Stomach (tissue), 9 donors: Measurements from ENCODE around the gene OLA1. TPM values are rescaled to one million over a fixed set of nuclear protein-coding genes. Genes with fewer than 3 reads are reported as not detected.

ENCODE experiments used
- DNase-seq, 2 donors: peaks; one replicate each; pipeline versions ENCODE4 v3.0.0 to v3.0.0-alpha.2; 2013 to 2019
- H3K27ac ChIP-seq, 5 donors: fragments of 200-600 bp in 4 of 5; sonication (generic) in 4 of 5; one replicate each; pipeline ENCODE4 v1.5.1; 2013 to 2019; ENCODE audit warnings: mild to moderate bottlenecking in 1 of 5, moderate library complexity in 1 of 5
- H3K27me3 ChIP-seq, 3 donors: fragments of 200-600 bp; sonication (generic); one replicate each; pipeline ENCODE4 v1.5.1; 2017 to 2019; ENCODE audit warnings: mixed run types in 1 of 3
- H3K36me3 ChIP-seq, 4 donors: fragments of 200-600 bp; sonication (generic); 1 replicate in 3 of 4; 2 replicates in 1 of 4; pipeline ENCODE4 v1.5.1; 2016 to 2019
- H3K4me1 ChIP-seq, 4 donors: fragments of 200-600 bp; sonication (generic); one replicate each; pipeline ENCODE4 v1.5.1; 2016 to 2019
- H3K4me3 ChIP-seq, 4 donors: fragments of 200-600 bp; sonication (generic) in 3 of 4; one replicate each; pipeline ENCODE4 v1.5.1; 2016 to 2019; ENCODE audit warnings: mild to moderate bottlenecking in 1 of 4
- H3K9me3 ChIP-seq, 4 donors: fragments of 200-600 bp; sonication (generic); one replicate each; pipeline ENCODE4 v1.5.1; 2016 to 2019
- CTCF ChIP-seq, 7 experiments: fragments of 450-650 bp in 4 of 7; fragments of 200-600 bp in 3 of 7; sonication (generic) in 3 of 7; IDR thresholded peaks; one replicate each; pipeline ENCODE4 v1.5.1; 2016 to 2019; ENCODE audit warnings: antibody characterized with exemption in 7 of 7, control low read depth in 2 of 7, mild to moderate bottlenecking in 1 of 7
- EP300 ChIP-seq: sonication (generic); formaldehyde crosslinking; IDR thresholded peaks from one replicate; pipeline ENCODE4 v1.6.1; 2017; ENCODE audit warnings: antibody characterized with exemption
- POLR2A ChIP-seq, 4 donors: fragments of 450-650 bp; IDR thresholded peaks; one replicate each; pipeline ENCODE4 v1.6.1; 2016; ENCODE audit warnings: antibody characterized with exemption in 4 of 4, control low read depth in 2 of 4, mild to moderate bottlenecking in 1 of 4, moderate library complexity in 1 of 4
- POLR2AphosphoS5 ChIP-seq, 3 donors: sonication (generic); formaldehyde crosslinking; IDR thresholded peaks; one replicate each; pipeline ENCODE4 v1.6.1; 2016; ENCODE audit warnings: antibody characterized with exemption in 3 of 3
- WGBS, 5 donors: extraction: QIAGEN DNeasy Blood & Tissue Kit in 3 of 5; methylation state at CpG; one replicate each; pipeline versions ENCODE4 v1.1.5 to v1.1.7; 2013 to 2018; 5-methylcytosine and 5-hydroxymethylcytosine counted together
- intact Hi-C: fragments of 100-400 bp; cut with DNase I; formaldehyde crosslinking; loops from one replicate; pipeline ENCODE4 v1.15.1; 2023; ENCODE audit warnings: low total_unique reads
- polyA plus RNA-seq, 3 donors: library from polyadenylated mRNA; stranded (reverse); fragments of 200-250 nt; gene quantifications; one replicate each; pipeline ENCODE4 v1.2.3, GENCODE V29; 2013
- total RNA-seq, 5 donors: library from RNA; depleted of rRNA; stranded (reverse); fragments of >200 nt; gene quantifications; one replicate each; pipeline versions ENCODE4 v1.1.0 to v1.2.3, GENCODE V29; 2014 to 2016
- donor health status: healthy with polysubstance abuse.
- donor health status: Bipolar disorder and iron deficiency.
- donor health status: healthy.

Gene OLA1
- total and polyA plus RNA-seq, 8 donors: 20.6 to 149 (median 75.3) TPM

- 70 to 84% (median 80%) methylated on average over 2 of the region's 2 CpGs for WGBS, 5 donors
Observed at GRCh38 chr2:174067815-174068214, 180.5 kb downstream of the OLA1 start.

GRCh38 chr2:174066871-174067270, 181.5 kb downstream of the OLA1 start:
- no peak overlapping the region for H3K4me3 ChIP-seq
- H3K27me3 ChIP-seq: no peaks in the 10 kb centered on the region
- no peaks in the 10 kb centered on the region for H3K9me3 ChIP-seq
- DNase-seq: no peak
- no peak for TF ChIP-seq EP300
- no peak for TF ChIP-seq CTCF (IDR thresholded peaks at IDR 0.05)
- no peak for TF ChIP-seq POLR2AphosphoS5 (IDR thresholded peaks at IDR 0.05)
- TF ChIP-seq POLR2A (IDR thresholded peaks at IDR 0.05): no peak
- WGBS, 5 donors: 84 to 91% (median 90%) methylated on average over 7 of the region's 7 CpGs
- no peaks in the 10 kb centered on the region for H3K4me1 ChIP-seq
- no peaks in the 10 kb centered on the region for H3K36me3 ChIP-seq
- intact Hi-C loops: no loop called here
- no peak overlapping the region for H3K27ac ChIP-seq

More at GRCh38 chr2:174067815-174068214, 180.5 kb downstream of the OLA1 start:
- no peak overlapping the region for H3K27ac ChIP-seq
- intact Hi-C loops: no loop called here
- no peak overlapping the region for H3K4me3 ChIP-seq
- no peak for TF ChIP-seq EP300
- no peak for TF ChIP-seq POLR2A (IDR thresholded peaks at IDR 0.05)
- TF ChIP-seq CTCF (IDR thresholded peaks at IDR 0.05): no peak
- TF ChIP-seq POLR2AphosphoS5 (IDR thresholded peaks at IDR 0.05): no peak
- H3K9me3 ChIP-seq: no peaks in the 10 kb centered on the region
- H3K27me3 ChIP-seq: no peaks in the 10 kb centered on the region
- DNase-seq: no peak
- no peaks in the 10 kb centered on the region for H3K4me1 ChIP-seq
- no peaks in the 10 kb centered on the region for H3K36me3 ChIP-seq

- no peaks in the 10 kb centered on the region for H3K27me3 ChIP-seq
- 85 to 91% (median 88%) methylated on average over 12 of the region's 12 CpGs for WGBS, 5 donors
- no peak for DNase-seq
- no peak overlapping the region for H3K4me3 ChIP-seq
- no peak overlapping the region for H3K27ac ChIP-seq
- intact Hi-C loops: no loop called here
- no peaks in the 10 kb centered on the region for H3K36me3 ChIP-seq
- no peak for TF ChIP-seq CTCF (IDR thresholded peaks at IDR 0.05)
- no peak for TF ChIP-seq POLR2A (IDR thresholded peaks at IDR 0.05)
- no peak for TF ChIP-seq POLR2AphosphoS5 (IDR thresholded peaks at IDR 0.05)
- TF ChIP-seq EP300: no peak
- H3K9me3 ChIP-seq: peaks cover 0 to 3% (median 0%) of the 10 kb centered on the region in 4 donors
- H3K4me1 ChIP-seq: no peaks in the 10 kb centered on the region
Observed at GRCh38 chr2:174063492-174064092, 184.7 kb downstream of the OLA1 start.

- Histone ChIP-seq H3K4me1 (peaks cover 0 to 5% (median under 1%) of the 10 kb centered on the region in 4 donors), H3K4me3 (no peak overlapping the region), H3K27me3 (no peaks in the 10 kb centered on the region), H3K27ac (no peak overlapping the region), H3K36me3 (no peaks in the 10 kb centered on the region), H3K9me3 (peaks cover 0 to 4% (median 0%) of the 10 kb centered on the region in 4 donors)
- WGBS, 5 donors: 67 to 76% (median 70%) methylated on average over 7 of the region's 7 CpGs
- no peak for TF ChIP-seq CTCF (IDR thresholded peaks at IDR 0.05)
- no peak for TF ChIP-seq POLR2AphosphoS5 (IDR thresholded peaks at IDR 0.05)
- no peak for TF ChIP-seq POLR2A (IDR thresholded peaks at IDR 0.05)
- no peak for TF ChIP-seq EP300
- intact Hi-C loops: no loop called here
- peak in 1 of 2 donors; percentile 35 for DNase-seq
Observed at GRCh38 chr2:174062934-174063333, 185.4 kb downstream of the OLA1 start.
